HG03045 (cell line): ENCODE measurements around the gene FASTK.
A peak's percentile ranks its signal among the peaks of the same experiment; 100 is the strongest.

Source experiments
- ATAC-seq: cut with Tn5 transposase; IDR thresholded peaks from one replicate; pipeline ENCODE4 v1.9.1; 2021; ENCODE audit warnings: mild to moderate bottlenecking, moderate library complexity; ENCODE audit not compliant: unreplicated experiment

Gene FASTK

GRCh38 chr7:151118108-151119054 lies 37.8 kb upstream of the FASTK start:
- ATAC-seq: no peak

GRCh38 chr7:151117565-151117964 lies 37.0 kb upstream of the FASTK start:
- no peak for ATAC-seq

- ATAC-seq: no peak
Measured at GRCh38 chr7:151116603-151117440, 36.2 kb upstream of the FASTK start.

GRCh38 chr7:151115836-151116418 lies 35.3 kb upstream of the FASTK start:
- no peak for ATAC-seq

DNA sequence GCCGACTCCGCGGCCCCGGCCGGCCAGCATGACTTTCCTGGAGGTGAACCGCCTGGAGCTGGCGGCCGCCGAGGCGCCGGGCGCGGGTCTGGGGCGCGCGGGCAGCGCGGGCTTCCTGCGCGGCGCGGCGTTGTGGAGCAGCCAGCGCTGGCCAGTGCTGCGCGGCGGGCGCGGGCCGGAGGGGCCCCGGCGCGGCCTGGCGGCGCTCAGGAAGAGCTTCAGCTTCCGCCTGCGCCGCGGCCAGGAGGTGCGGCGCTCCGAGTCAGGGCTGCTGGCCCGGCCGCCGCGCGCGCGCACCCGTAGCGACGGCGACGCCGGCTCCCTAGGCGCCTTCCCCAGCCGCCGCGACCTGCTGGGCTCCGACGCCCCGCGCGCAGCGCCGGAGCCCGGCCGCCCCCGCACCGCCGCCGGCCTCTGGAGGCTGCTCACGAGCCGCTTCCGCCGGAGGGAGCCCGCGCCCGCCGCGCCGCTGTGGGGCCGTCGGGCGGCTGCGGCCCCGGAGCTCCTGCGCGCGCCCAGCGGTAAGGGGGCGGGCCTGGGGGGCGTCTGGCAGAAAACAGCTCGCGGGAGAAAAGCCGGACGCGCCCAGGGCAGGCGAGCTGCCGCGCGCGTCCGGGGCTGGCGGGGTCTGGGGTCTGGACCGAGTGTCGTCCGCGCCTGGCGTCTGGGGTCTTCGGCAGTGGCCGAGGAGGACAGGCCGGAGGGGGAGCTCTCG lies 34.7 kb upstream of the FASTK start:
- ATAC-seq: no peak

- no peak for ATAC-seq
Measured at GRCh38 chr7:151114151-151115090, 33.8 kb upstream of the FASTK start.

DNA sequence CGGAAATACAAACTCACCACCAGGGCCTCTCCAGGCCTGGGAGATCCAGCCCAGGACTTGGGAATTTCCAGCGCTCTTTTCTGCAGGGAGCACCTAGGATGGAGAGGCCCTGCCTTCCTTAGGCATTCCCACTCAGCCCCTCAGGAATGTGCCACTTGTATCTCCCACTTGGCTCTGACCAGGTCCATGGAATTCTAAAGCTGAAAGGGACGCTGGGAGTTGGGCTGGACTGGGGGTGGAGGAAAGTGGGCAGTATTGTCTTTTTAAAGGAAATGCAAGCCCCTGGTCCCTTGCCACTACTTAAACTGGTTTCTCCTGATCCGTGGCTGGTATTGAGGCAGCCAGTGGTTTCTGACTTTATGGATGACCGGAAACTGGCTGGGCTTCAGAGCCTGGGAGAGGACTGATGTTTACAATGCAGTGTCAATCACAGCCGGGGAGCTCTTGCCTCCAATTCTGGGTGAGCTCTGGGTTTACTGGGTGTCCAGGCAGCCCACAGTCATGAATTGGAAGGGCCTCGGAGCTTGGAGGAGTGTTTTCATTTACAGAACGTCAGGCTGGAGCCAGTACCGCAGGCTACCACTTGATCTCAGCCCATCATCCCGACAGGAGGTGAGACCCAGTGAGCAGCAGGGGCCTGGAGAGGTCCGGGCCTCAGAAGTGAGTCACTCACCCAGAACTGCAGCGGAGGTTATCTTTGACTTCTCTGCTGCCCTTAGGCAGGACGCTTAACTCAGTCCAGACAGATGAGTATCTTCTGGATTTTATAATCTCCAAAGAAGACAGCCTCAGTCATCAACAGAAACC lies 32.9 kb upstream of the FASTK start:
- ATAC-seq: no peak

DNA sequence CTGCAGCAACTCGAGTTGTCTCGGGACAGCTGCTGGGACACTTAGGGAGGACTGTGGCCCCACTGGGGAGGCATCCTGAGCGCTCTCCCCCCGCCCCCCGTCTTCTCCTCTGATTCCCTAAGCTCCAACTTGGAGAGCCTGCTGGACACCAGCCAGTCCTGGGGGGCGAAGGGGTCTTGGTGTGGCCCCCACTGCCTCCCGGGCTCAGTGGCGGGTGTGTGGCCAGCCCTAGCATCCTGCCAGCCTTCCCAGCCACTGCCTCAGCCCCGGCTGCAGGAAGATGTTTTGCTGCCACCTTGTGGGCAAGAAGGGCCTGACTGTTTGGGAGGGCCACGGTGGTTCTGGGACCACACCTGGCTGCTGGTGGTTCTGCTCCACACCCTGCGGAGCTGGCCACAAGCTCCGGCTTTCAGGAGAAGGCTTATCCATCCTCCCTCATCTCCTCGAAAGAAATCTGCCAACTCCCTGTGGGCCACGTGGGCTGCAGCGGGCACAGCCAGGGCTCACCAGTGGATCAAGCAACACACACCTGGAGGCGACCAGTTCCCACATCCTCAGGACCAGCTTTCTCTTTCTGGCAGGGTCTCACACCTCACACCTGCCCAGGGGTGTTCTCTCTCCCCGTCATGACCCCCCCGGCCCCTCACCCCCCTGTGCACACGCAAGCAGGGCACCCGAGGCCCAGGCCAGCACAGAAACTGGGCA lies 30.5 kb upstream of the FASTK start:
- peak; percentile 77 for ATAC-seq

DNA sequence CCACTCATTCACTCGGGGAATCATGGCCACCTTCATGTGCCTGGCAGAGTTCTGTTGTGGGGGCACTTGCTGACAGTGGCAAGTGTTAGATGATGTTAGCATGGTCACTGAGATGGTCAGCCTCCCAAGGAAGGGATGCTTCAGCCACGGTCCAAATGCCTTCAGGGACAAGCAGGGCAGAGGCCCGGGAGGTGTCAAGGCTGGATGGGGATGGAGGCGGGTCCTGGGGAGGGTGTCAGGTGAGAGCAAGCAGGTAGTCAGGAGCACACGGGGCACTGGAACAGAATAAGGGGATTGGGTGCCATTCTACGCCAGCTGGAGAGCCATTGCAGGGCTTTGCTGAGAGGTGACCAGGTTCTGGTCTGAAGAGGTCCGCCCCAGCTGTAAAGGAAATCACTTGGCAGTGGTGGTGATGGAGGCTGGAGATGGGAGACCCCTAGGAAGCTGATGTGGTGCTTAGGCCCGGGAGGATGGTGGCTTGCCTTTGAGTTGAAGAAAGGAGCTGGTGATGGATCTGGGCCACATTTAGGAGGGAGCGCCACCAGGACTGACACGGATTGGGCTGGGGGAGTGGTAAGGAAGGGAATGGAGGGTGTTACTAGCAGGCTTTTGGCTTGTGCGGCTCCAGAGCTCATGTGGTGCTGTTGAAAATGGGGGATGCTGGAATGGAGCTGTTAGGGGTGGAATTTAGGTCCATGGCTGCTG lies 29.8 kb upstream of the FASTK start:
- no peak for ATAC-seq

DNA sequence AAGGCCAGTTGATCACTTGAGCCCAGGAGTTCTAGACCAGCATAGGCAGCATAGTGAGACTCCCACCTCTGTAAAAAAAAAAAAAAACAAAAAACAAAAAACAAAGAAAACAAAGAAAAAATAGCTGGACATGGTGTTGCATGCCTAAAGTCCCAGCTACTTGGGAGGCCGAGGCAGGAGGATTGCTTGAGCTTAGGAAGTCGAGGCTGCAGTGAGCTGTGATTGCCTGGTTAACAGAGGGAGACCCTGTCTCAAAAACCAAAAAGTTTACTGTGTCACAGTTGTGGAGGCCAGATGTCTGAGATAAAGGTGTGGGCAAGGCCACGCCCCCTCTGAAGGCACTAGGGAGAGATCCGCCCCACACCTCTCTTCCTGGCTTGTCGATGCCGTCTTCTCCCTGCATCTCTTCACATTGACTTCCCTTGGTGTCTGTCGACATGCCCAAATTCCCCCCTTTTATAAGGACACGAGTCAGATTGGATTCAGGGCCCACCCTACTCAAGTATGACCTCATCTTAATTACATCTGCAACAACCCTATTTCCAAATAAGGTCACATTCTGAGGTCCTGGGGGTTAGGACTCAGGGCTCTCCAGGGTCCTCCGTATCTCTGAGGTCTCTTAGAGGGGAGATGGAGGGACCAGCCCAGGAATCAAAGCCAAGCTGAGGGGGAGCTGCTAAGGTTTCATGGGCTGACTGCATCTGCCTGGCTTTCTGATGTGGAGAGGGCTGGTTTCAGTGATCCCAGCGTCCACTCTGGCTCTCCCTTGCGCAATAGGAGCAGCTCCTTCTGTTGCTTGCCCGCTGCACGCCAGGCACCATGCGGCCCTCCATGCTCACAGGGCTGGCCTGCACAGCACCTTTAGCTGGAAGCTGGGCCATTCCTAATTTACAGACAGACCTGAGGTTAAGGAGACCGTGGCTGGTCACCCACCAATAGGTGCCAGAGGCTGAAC lies 28.8 kb upstream of the FASTK start:
- no peak for ATAC-seq

DNA sequence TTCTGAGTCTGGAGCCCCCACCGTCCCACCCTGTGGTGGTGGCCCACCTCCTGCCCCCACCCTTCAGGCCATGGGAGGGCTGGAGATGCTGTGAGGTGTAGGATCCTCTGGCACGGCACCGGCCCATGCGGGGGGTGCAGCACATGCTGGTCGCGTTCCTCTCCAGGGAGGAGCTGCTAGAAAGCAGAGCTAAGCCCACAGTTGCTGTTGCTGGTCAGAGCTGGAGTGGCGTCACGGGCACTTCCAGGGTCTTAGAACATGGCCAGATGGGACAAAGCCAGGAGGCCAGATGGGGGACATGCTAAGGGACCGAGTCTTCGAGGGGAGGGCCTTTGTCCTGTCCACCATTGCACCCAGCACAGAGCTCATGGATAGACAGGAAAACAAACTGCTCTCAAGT lies 27.3 kb upstream of the FASTK start:
- ATAC-seq: no peak

DNA sequence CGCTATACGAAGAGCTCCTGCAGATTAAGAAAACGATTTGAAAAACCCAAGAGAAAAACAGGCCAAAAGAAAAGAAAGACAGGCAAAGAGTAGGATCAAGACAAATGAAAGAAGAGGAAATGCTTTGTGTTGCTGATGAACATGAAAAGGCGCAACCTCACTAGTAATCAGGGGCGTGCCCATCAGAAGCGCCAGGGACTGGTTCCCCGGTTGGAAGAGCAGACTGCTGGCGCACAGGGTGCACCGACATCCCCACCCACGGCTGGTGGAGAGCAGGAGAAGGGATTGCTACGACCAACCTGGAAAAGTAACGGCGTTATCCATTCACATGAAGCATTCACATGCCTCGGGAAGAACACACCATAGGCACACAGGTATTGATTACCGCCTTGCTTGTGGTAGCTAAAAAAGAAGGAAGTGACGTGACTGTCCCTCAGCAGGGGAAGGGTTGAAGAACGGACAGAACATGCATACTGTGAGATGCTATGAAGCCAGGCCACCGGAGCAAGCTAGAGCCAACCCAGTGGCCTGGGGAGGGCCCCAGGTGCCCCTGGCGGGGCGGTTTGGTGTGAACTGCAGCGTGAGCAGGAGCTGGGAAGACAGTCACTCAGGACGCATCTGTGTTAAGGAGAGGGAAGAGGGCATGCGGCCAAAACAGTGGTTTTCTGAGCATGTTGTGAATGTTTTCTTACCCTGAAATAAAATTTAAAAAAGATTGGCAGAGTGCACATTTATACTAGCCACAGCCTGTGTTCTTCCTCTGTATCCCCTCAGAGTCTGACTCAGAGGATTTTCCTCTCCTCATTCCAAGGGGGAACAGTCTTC lies 24.0 kb upstream of the FASTK start:
- no peak for ATAC-seq

DNA sequence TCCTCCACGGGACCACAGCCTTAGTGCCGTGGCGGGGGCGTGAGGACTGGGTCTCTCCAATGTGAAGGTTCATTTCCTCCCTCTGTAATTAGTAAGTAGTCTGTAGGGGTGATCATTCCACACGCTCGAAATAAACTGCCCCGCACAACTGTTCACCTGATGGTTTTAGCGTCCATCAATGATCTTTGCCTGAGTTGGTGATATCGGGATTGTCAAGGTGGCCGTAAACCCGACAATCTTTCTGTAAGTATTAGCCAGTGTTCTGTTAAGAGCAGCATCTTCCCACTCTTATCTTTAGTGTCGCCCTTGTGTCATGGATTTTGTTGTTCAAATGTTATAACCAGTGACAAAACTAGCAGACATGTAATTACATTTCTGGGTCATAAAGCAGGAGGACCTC lies 23.4 kb upstream of the FASTK start:
- no peak for ATAC-seq

DNA sequence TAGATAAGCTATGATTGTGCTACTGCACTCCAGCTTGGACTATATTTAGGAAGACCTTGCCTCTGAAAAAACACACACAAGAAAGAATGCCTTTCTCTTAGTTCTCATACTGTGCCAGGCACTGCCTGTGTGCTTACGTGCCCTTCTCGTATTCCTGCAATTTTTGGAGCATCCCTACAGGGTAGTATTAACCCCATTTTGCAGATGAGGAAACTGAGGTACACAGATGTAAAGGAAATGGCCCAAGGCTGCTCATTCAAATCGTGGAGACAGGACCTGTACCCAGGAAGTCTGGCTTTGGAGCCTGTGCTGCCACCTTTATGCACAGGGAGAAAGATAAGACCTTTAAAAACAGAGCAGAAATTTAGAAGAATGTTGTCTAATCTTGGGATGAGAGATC lies 22.4 kb upstream of the FASTK start:
- ATAC-seq: no peak

DNA sequence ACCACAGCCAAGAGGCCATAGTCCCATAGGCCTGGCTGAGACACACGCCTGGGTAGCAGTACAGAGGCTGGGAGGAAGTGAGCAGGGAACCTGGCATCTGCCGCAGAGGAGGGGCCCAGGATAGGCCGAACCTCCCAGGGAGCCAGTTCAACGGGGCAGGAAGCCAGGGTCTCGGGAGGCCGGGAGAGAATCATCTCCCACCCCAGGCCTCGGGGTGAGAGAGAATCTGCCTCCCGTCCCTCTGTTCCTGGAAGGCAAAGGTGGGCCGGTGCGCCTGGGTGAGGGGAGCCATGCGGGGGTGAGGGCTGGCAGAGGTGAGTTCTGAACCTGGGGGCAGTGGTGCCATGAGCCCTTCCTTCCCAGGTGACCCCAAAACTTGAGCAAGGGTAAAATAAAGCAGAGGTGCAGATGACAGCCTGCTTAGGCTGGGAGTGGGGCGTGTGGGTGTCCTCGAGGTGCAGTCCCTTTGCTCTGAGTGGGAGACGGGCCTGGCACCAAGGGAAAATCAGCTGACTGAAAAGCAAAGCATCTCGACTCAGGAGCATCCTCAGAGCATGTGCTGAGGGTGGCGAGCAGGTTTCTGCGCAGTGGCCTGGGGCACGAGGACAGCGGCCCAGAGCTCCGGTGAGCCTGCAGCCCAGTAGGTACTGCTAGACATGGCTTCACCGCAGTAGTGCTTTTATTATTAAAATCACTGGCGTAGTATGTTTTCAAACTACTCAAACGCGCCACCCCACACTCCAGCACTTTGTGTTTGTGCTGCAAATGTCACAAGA lies 21.2 kb upstream of the FASTK start:
- no peak for ATAC-seq
